Mucosa of rectum (tissue), 2 donors: ENCODE results near the gene IFT122.
"Not testable (repeated sequence)": the region's sequence is repeated elsewhere in the genome, so short reads cannot be mapped to it uniquely, and the experiment has no call there.

ENCODE experiments used
- H3K27ac ChIP-seq, 2 donors: one replicate each; pipeline ENCODE4 v1.7.0; 2013; ENCODE audit warnings: inconsistent platforms in 2 of 2, low read depth in 2 of 2, low read length in 2 of 2
- H3K27me3 ChIP-seq, 2 donors: one replicate each; pipeline ENCODE4 v1.7.0; 2013; ENCODE audit warnings: low read length in 2 of 2; ENCODE audit not compliant: control insufficient read depth in 2 of 2, insufficient read depth in 2 of 2
- H3K36me3 ChIP-seq, 2 donors: one replicate each; pipeline ENCODE4 v1.7.0; 2013; ENCODE audit warnings: low read length in 2 of 2; ENCODE audit not compliant: control insufficient read depth in 2 of 2, insufficient read depth in 2 of 2
- H3K4me1 ChIP-seq, 2 donors: one replicate each; pipeline ENCODE4 v1.7.0; 2013; ENCODE audit warnings: low read length in 2 of 2, mild to moderate bottlenecking in 1 of 2; ENCODE audit not compliant: control insufficient read depth in 2 of 2, insufficient read depth in 2 of 2
- H3K4me3 ChIP-seq, 2 donors: one replicate each; pipeline ENCODE4 v1.7.0; 2013; ENCODE audit warnings: low read length in 2 of 2
- H3K9ac ChIP-seq, 2 donors: one replicate each; pipeline ENCODE4 v1.7.0; 2013; ENCODE audit warnings: low read length in 2 of 2, low read depth in 1 of 2, mild to moderate bottlenecking in 1 of 2
- H3K9me3 ChIP-seq, 2 donors: one replicate each; pipeline ENCODE4 v1.7.0; 2013; ENCODE audit warnings: low read length in 2 of 2; ENCODE audit not compliant: control insufficient read depth in 2 of 2
- donor health status: healthy.
- donor health status: Normal muscosa, but diverticular disease.

Gene IFT122

GRCh38 chr3:129402210-129402609, 37.8 kb upstream of the IFT122 start:
- Histone ChIP-seq H3K36me3 (no peaks in the 10 kb centered on the region), H3K4me1 (peaks cover 8 to 11% of the 10 kb centered on the region in 2 donors), H3K4me3 (no peak overlapping the region), H3K9me3 (no peaks in the 10 kb centered on the region), H3K27me3 (no peaks in the 10 kb centered on the region), H3K9ac (no peak overlapping the region), H3K27ac (no peak overlapping the region)

- Histone ChIP-seq H3K36me3 (no peaks in the 10 kb centered on the region), H3K9ac (no peak overlapping the region), H3K27ac (no peak overlapping the region), H3K4me1 (peaks cover 8 to 11% of the 10 kb centered on the region in 2 donors), H3K27me3 (no peaks in the 10 kb centered on the region), H3K9me3 (no peaks in the 10 kb centered on the region), H3K4me3 (no peak overlapping the region)
Measured at GRCh38 chr3:129402616-129403015, 37.4 kb upstream of the IFT122 start.

GRCh38 chr3:129403450-129403849, 36.6 kb upstream of the IFT122 start:
- H3K27ac ChIP-seq: no peak overlapping the region
- no peaks in the 10 kb centered on the region for H3K9me3 ChIP-seq
- H3K4me1 ChIP-seq: peaks cover 4 to 7% of the 10 kb centered on the region in 2 donors
- H3K36me3 ChIP-seq: no peaks in the 10 kb centered on the region
- no peak overlapping the region for H3K9ac ChIP-seq
- H3K4me3 ChIP-seq: no peak overlapping the region
- H3K27me3 ChIP-seq: no peaks in the 10 kb centered on the region

GRCh38 chr3:129404130-129404529, 35.9 kb upstream of the IFT122 start:
- H3K36me3 ChIP-seq: no peaks in the 10 kb centered on the region
- no peak overlapping the region for H3K9ac ChIP-seq
- no peak overlapping the region for H3K27ac ChIP-seq
- no peaks in the 10 kb centered on the region for H3K27me3 ChIP-seq
- H3K9me3 ChIP-seq: no peaks in the 10 kb centered on the region
- H3K4me1 ChIP-seq: peaks cover 0 to 3% of the 10 kb centered on the region in 2 donors
- no peak overlapping the region for H3K4me3 ChIP-seq

- H3K27me3 ChIP-seq: no peaks in the 10 kb centered on the region
- no peaks in the 10 kb centered on the region for H3K36me3 ChIP-seq
- H3K4me1 ChIP-seq: peaks cover 0 to 3% of the 10 kb centered on the region in 2 donors
- no peak overlapping the region for H3K9ac ChIP-seq
- H3K4me3 ChIP-seq: no peak overlapping the region
- H3K9me3 ChIP-seq: no peaks in the 10 kb centered on the region
- no peak overlapping the region for H3K27ac ChIP-seq
Measured at GRCh38 chr3:129404610-129405009, 35.4 kb upstream of the IFT122 start.

- no peaks in the 10 kb centered on the region for H3K4me1 ChIP-seq
- H3K36me3 ChIP-seq: no peaks in the 10 kb centered on the region
- no peak overlapping the region for H3K27ac ChIP-seq
- no peaks in the 10 kb centered on the region for H3K27me3 ChIP-seq
- H3K9me3 ChIP-seq: no peaks in the 10 kb centered on the region
- no peak overlapping the region for H3K9ac ChIP-seq
- no peak overlapping the region for H3K4me3 ChIP-seq
Measured at GRCh38 chr3:129409541-129409940, 30.5 kb upstream of the IFT122 start.

GRCh38 chr3:129410971-129411370, 29.1 kb upstream of the IFT122 start:
- Histone ChIP-seq H3K4me1 (no peaks in the 10 kb centered on the region), H3K27me3 (no peaks in the 10 kb centered on the region), H3K27ac (no peak overlapping the region), H3K36me3 (no peaks in the 10 kb centered on the region), H3K9ac (no peak overlapping the region), H3K4me3 (no peak overlapping the region), H3K9me3 (no peaks in the 10 kb centered on the region)

- no peaks in the 10 kb centered on the region for H3K27me3 ChIP-seq
- no peak overlapping the region for H3K4me3 ChIP-seq
- H3K9ac ChIP-seq: no peak overlapping the region
- H3K36me3 ChIP-seq: no peaks in the 10 kb centered on the region
- H3K4me1 ChIP-seq: no peaks in the 10 kb centered on the region
- no peak overlapping the region for H3K27ac ChIP-seq
- no peaks in the 10 kb centered on the region for H3K9me3 ChIP-seq
Measured at GRCh38 chr3:129412542-129413198, 27.4 kb upstream of the IFT122 start.

GRCh38 chr3:129413238-129413637, 26.8 kb upstream of the IFT122 start:
- not testable (repeated sequence) for H3K27me3 ChIP-seq, H3K4me3 ChIP-seq, H3K4me1 ChIP-seq, H3K9ac ChIP-seq, H3K9me3 ChIP-seq, H3K27ac ChIP-seq, H3K36me3 ChIP-seq

- H3K9ac ChIP-seq: no peak overlapping the region
- no peak overlapping the region for H3K27ac ChIP-seq
- H3K36me3 ChIP-seq: no peaks in the 10 kb centered on the region
- H3K4me1 ChIP-seq: no peaks in the 10 kb centered on the region
- H3K9me3 ChIP-seq: no peaks in the 10 kb centered on the region
- H3K27me3 ChIP-seq: no peaks in the 10 kb centered on the region
- H3K4me3 ChIP-seq: no peak overlapping the region
Measured at GRCh38 chr3:129413687-129414506, 26.1 kb upstream of the IFT122 start.
